Stimulated activated CD8-positive, alpha-beta memory T cell treated with anti-CD3 and anti-CD28 coated beads, Interleukin-2, amount 100 ng/mL, for 48 hours (primary cell): ENCODE results near the gene DAB2IP.

ENCODE experiments used
- DNase-seq, 2 donors: peaks; one replicate each; pipeline ENCODE4 v3.0.0-alpha.2; 2020; ENCODE audit warnings: low read depth in 2 of 2

DAB2IP gene

GRCh38 chr9:121684381-121685145, 33.1 kb downstream of the DAB2IP start:
- peak in 1 of 2 donors; percentile 29 for DNase-seq

- no peak for DNase-seq
These were observed 33.8 kb downstream of the DAB2IP start for GRCh38 chr9:121685146-121685794.

- DNase-seq = no peak
These were observed 34.5 kb downstream of the DAB2IP start for GRCh38 chr9:121685795-121686377.

- peak; percentile 43 to 68 for DNase-seq
These were observed 35.6 kb downstream of the DAB2IP start for GRCh38 chr9:121686930-121687541.

GRCh38 chr9:121688146-121688680, 36.8 kb downstream of the DAB2IP start:
- DNase-seq = no peak

GRCh38 chr9:121688681-121689080, 37.2 kb downstream of the DAB2IP start:
- DNase-seq = no peak

GRCh38 chr9:121689461-121690157, 38.2 kb downstream of the DAB2IP start:
- DNase-seq = no peak

- no peak for DNase-seq
These were observed 38.9 kb downstream of the DAB2IP start for GRCh38 chr9:121690316-121690715.

GRCh38 chr9:121690766-121691165, 39.3 kb downstream of the DAB2IP start:
- DNase-seq = no peak

GRCh38 chr9:121691890-121692289, 40.5 kb downstream of the DAB2IP start:
- no peak for DNase-seq

- DNase-seq = no peak
These were observed 41.4 kb downstream of the DAB2IP start for GRCh38 chr9:121692606-121693387.

GRCh38 chr9:121693388-121693670, 41.9 kb downstream of the DAB2IP start:
- no peak for DNase-seq

- no peak for DNase-seq
These were observed 42.6 kb downstream of the DAB2IP start for GRCh38 chr9:121694001-121694400.

- DNase-seq = no peak
These were observed 43.2 kb downstream of the DAB2IP start for GRCh38 chr9:121694600-121694999.

- no peak for DNase-seq
These were observed 45.5 kb downstream of the DAB2IP start for GRCh38 chr9:121696930-121697329.

GRCh38 chr9:121698627-121699570, 47.5 kb downstream of the DAB2IP start:
- DNase-seq = peak; percentile 44 to 51

GRCh38 chr9:121699571-121700164, 48.2 kb downstream of the DAB2IP start:
- no peak for DNase-seq

- DNase-seq = no peak
These were observed 48.9 kb downstream of the DAB2IP start for GRCh38 chr9:121700165-121700831.

- DNase-seq = no peak
These were observed 49.5 kb downstream of the DAB2IP start for GRCh38 chr9:121700832-121701419.
